ENCODE results near the gene AKR1B15. TPM values are rescaled to one million over a fixed set of nuclear protein-coding genes. Genes with fewer than 3 reads are reported as not detected.
"Not testable (repeated sequence)": the region's sequence is repeated elsewhere in the genome, so short reads cannot be mapped to it uniquely, and the experiment has no call there.

AKR1B15 gene
- total RNA-seq, 1 donor from 2014 or later, result not detected

DNA sequence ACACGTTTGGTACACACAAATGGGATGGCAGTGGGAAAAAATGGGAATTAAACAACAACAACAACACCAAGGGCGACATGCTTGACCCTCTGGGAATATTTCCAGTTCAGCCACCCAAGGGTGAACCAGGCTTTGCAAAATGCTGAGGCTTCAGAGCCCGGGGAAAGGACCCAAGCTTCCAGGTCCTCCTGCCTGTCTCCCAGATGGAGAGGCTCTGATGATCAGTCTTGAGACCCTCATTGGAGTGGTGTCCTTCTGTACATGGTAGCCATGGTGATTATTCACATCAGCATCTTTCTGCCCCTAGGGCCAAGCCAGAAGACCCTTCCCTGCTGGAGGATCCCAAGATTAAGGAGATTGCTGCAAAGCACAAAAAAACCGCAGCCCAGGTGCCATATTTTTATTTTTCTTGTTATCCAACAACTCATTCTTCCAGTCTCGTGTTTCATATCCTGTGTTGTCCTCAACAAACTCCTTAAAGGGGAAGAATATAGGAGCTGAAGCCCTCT, 11.6 kb upstream of the AKR1B15 start:
- H3K4me1 Mint-ChIP-seq; H3K36me3 Mint-ChIP-seq (ENCODE audit: low read depth); DNase-seq; H3K9me3 Mint-ChIP-seq; H3K27ac Mint-ChIP-seq; intact Hi-C loops (cut with micrococcal nuclease); H3K4me3 Mint-ChIP-seq: not testable (repeated sequence)
- peaks cover 14% of the 10 kb centered on the region for H3K27me3 Mint-ChIP-seq

DNA sequence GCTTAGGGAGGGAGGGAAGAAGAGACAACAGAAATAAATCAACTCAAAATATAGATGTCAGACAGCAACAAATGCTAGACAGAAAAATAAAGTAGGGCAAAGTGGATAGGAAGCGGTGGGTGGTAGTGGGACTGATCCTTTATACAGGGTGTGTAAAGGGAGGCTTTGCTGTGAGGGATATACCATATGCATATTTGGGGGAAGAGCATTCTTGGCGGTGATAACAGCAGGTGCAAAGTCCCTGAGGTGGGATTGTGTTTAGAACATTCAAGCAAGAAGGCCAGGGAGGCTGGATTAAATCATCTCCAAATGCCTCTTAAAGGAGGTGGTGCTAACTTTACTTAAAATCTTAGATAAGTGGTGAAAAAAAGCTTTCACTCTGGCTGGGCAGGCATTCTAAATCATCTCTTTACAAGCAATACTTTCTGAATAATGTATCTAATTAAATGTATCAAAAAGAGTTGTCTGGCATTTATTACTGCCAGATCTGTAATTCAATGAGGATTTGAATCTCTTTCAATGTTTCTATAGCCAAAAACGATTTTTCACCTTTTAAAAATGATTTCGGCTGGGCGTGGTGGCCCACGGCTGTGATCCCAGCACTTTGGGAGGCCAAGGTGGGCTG, 9.4 kb upstream of the AKR1B15 start:
- no peaks in the 10 kb centered on the region for H3K4me1 Mint-ChIP-seq
- H3K9me3 Mint-ChIP-seq, result no peaks in the 10 kb centered on the region
- H3K36me3 Mint-ChIP-seq (ENCODE audit: low read depth), result no peaks in the 10 kb centered on the region
- H3K27me3 Mint-ChIP-seq, result peaks cover 12% of the 10 kb centered on the region
- no peak for DNase-seq
- H3K27ac Mint-ChIP-seq, result no peak overlapping the region
- no peak overlapping the region for H3K4me3 Mint-ChIP-seq
- intact Hi-C loops (cut with micrococcal nuclease), result no loop called here

DNA sequence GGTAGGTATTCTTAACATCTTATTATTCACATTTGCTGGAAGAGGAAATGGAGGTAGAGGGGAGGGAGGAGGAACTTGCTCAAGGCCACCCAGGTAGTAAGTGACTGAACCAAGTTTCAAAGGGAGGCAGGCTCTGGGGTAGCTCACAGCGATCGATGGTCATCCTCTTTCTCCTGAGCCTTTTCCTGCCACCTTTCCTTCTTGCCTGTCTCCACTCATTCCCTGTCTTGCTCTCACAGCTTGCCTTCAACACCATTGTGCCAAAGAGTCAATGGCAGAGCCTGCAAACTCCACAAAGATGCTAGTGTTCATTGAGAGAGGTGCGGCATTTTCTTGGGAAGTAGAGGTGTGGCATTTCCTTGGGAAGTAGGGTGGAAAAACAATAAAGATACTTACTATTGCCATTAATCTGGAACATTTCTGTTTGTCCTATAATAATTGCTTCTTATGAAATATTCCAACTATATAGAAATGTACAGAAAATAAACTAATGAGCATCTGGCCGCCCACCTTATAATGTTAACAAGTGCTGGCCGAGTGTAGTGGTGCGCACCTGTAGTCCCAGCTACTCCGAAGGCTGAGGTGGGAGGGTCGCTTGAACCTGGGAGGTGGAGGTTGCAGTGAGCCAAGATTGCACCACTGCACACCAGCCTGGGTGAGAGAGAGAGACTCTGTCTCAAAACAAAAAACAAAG, 7.3 kb upstream of the AKR1B15 start:
- H3K27me3 Mint-ChIP-seq, result peaks cover 17% of the 10 kb centered on the region
- H3K9me3 Mint-ChIP-seq; intact Hi-C loops (cut with micrococcal nuclease): not testable (repeated sequence)

DNA sequence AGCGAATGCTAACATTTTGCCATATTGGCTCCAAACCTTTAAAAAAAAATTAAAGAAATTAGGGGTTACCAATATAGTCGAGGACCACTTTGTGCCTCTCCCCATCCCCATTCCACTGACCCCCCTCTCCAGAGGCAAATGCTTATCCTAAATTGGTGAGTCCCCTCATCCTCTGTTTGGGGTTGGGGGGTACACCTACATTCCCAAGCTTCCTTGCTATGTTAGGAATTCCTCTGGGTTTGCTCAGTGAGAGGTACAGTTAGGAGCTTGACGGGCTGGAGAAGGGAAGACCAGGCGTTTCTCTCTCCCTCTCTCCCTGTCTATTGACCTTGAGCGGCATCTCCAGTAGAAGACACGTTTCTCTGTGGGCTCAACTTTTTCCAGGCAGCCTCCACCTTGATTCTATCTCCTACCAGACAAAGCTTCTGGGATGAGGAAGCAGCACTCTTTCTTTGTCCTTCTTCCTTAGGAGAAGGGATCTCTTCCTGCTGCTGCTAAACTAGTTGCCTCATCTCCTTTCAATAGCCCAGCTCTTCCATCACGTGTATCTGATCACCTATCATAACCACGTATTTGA, 6.6 kb upstream of the AKR1B15 start:
- intact Hi-C loops (cut with micrococcal nuclease), result no loop called here
- Mint-ChIP-seq H3K27me3 (peaks cover 17% of the 10 kb centered on the region), H3K36me3 (ENCODE audit: low read depth) (no peaks in the 10 kb centered on the region), H3K4me3 (no peak overlapping the region), H3K4me1 (no peaks in the 10 kb centered on the region), H3K9me3 (no peaks in the 10 kb centered on the region), H3K27ac (no peak overlapping the region)
- no peak for DNase-seq

More for the DNA sequence above, 7.3 kb upstream of the AKR1B15 start:
- not testable (repeated sequence) for DNase-seq; H3K36me3 Mint-ChIP-seq (ENCODE audit: low read depth); H3K4me3 Mint-ChIP-seq; H3K27ac Mint-ChIP-seq; H3K4me1 Mint-ChIP-seq

DNA sequence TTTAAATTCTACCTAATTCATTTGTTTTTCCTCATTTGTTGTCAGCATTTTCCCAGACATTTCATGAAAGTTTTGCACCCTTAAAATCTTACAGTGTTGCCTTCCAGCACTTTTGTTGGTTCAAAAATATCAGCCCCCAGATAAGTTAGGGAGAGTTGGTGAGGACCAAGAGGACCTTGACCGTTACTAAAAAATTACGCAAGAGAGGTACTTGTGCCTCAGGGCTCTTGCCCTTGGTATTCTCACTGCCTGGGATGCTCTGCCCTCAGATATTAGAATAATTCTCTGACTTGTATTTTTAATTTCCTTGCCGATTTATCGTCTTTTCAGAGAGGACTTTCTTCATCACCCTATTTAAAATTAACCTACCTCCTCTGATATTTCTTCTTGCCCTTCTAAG, 3.5 kb upstream of the AKR1B15 start:
- Mint-ChIP-seq H3K4me3 (no peak overlapping the region), H3K9me3 (no peaks in the 10 kb centered on the region), H3K27me3 (peaks cover 18% of the 10 kb centered on the region), H3K27ac (no peak overlapping the region), H3K36me3 (ENCODE audit: low read depth) (no peaks in the 10 kb centered on the region), H3K4me1 (no peaks in the 10 kb centered on the region)
- no peak for DNase-seq
- intact Hi-C loops (cut with micrococcal nuclease), result no loop called here

DNA sequence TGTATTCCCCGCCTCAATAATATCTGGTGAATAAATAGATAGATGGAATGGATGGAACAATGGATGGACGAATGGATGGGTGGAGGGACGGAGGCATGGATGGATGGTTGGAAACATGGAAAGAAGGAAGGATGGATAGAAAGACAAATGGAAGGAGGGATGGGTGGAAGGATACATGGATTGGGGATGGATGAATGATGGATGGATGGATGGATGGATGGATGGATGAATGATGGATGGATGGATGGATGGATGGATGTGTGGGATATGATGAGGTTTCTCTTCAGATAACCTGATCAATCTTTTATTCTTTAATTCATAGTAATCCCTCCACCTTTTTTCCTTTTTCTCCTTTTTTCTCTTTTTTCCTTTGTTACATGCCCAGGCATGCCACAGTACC, 3.0 kb upstream of the AKR1B15 start:
- H3K4me3 Mint-ChIP-seq, result no peak overlapping the region
- H3K9me3 Mint-ChIP-seq, result no peaks in the 10 kb centered on the region
- H3K4me1 Mint-ChIP-seq, result no peaks in the 10 kb centered on the region
- intact Hi-C loops (cut with micrococcal nuclease), result no loop called here
- no peaks in the 10 kb centered on the region for H3K36me3 Mint-ChIP-seq (ENCODE audit: low read depth)
- peaks cover 15% of the 10 kb centered on the region for H3K27me3 Mint-ChIP-seq
- no peak for DNase-seq
- no peak overlapping the region for H3K27ac Mint-ChIP-seq

DNA sequence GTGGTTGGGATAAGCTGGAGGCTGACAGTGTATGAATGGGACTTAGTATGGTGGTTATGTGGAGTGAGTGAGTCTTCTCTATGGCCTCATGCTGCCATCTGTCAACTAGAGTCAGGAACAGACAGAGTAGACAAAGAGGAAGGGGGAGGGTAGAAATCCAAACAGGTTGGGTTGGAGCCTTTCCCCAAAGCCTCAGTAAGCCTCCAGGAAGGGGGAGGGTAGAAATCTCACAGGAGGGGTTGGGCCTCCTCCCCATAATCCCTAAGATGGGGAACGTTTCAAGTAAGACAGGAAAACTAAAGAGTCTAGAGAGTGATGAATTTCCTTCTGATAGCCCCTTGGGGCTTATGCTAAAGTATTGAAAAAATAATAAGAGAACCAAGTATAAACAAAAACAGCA, 2.0 kb upstream of the AKR1B15 start:
- Mint-ChIP-seq H3K9me3 (no peaks in the 10 kb centered on the region), H3K27ac (no peak overlapping the region), H3K4me3 (no peak overlapping the region), H3K27me3 (peaks cover 14% of the 10 kb centered on the region), H3K4me1 (no peaks in the 10 kb centered on the region), H3K36me3 (ENCODE audit: low read depth) (no peaks in the 10 kb centered on the region)
- intact Hi-C loops (cut with micrococcal nuclease), result loop anchor here (1.0 kb wide), 1 partner anchor 115 kb away; no protein-coding TSS in a partner anchor
- no peak for DNase-seq

DNA sequence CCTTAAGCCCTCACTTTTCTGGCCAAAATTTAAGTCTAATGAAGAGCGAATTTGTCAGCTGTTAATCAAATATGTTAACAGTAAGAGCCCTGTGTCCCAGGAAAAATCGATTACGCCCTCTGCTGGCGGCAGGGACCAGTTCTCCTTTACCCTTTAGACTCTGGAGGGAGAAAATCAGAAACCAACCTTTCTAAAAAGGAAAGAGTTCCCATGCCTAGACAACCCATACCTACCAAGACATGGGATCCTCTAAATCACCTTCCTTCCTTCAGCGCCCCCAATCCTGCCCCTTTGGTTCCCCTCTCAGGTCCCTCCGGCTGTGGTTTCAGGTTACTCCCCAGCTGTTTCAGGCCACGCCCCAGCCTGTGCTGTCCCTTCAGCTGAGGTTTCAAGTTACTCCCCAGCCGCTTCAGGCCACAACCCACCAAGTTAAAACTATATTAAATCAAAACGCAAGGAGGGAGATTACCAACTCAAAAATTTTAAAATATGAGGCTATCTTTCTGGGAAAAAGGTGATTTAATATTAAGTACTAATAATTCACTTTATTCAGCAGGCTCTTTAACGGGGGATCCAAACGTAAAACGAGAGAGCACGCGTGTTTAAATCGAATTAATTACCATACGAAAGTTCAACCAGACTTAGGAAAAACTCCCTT, 1.4 kb upstream of the AKR1B15 start:
- no peak overlapping the region for H3K27ac Mint-ChIP-seq
- H3K4me1 Mint-ChIP-seq, result no peaks in the 10 kb centered on the region
- intact Hi-C loops (cut with micrococcal nuclease), result loop anchor here (1.0 kb wide), 1 partner anchor 115 kb away; no protein-coding TSS in a partner anchor
- H3K27me3 Mint-ChIP-seq, result peaks cover 14% of the 10 kb centered on the region
- DNase-seq, result peak; percentile 88
- H3K9me3 Mint-ChIP-seq, result no peaks in the 10 kb centered on the region
- H3K36me3 Mint-ChIP-seq (ENCODE audit: low read depth), result no peaks in the 10 kb centered on the region
- H3K4me3 Mint-ChIP-seq, result peak overlapping the region; percentile 12

DNA sequence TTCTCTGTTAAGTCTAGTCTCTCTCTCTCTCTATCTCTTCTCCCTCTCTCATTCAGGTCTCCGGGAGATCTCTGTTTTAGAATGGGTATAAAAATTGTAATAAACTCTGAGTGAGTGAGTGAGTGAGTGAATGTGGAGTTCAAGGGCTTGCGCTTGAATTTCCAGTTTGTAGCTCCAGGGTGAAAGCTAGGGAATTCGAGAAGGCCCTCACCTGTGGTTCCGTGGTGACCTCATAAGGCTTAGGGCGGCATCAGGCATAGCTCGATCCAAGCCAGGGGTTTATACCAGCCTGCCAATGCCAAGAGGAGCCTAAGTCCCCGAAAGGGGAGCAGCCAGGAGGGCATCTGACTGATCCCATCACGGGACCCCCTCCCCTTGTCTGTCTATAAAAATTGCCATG, 456 bp downstream of the AKR1B15 start:
- no peaks in the 10 kb centered on the region for H3K36me3 Mint-ChIP-seq (ENCODE audit: low read depth)
- intact Hi-C loops (cut with micrococcal nuclease), result no loop called here

DNA sequence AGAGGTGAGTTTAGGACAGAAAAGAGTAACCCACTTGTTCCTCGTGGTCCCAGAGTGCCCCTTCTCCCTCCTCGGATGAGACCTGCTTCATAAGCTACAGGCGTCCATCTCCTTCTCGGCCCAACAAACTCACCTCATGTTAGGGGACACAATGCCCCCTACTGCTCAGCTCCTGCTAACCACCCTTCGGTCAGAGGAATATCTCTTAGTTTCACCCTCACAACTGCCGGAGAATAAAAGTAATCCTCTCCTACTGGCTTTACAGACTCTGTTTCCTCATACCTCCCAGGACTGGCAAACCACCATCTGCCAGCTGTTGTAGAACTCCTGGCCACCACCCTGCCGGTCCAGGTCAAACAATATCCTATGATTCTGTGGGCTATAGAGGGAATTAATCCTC, 3.2 kb downstream of the AKR1B15 start:
- no peaks in the 10 kb centered on the region for H3K4me1 Mint-ChIP-seq
- no peaks in the 10 kb centered on the region for H3K36me3 Mint-ChIP-seq (ENCODE audit: low read depth)
- no peak overlapping the region for H3K4me3 Mint-ChIP-seq
- H3K9me3 Mint-ChIP-seq, result no peaks in the 10 kb centered on the region
- peaks cover 5% of the 10 kb centered on the region for H3K27me3 Mint-ChIP-seq
- intact Hi-C loops (cut with micrococcal nuclease), result no loop called here
- no peak for DNase-seq
- H3K27ac Mint-ChIP-seq, result no peak overlapping the region

More for the DNA sequence above, 456 bp downstream of the AKR1B15 start:
- DNase-seq, result no peak
- Mint-ChIP-seq H3K27ac (no peak overlapping the region), H3K4me3 (no peak overlapping the region), H3K4me1 (no peaks in the 10 kb centered on the region), H3K9me3 (no peaks in the 10 kb centered on the region), H3K27me3 (peaks cover 9% of the 10 kb centered on the region)

DNA sequence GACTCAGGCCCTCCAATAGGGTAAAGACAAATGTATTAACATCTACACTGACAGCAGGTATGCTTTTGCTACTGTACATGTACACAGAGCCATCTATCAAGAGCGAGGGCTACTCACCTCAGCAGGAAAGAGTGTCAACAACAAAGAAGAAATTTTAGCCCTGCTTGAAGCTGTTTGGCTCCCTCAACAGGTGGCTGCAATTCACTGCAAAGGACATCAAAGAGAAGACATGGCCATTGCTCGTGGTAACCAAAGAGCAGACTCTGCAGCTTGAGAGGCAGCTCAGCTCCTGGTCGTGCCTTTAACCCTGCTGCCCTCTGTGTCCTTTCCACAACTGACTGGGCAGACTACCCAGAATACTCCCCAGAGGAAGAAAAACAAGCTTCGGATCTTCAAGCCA, 5.1 kb downstream of the AKR1B15 start:
- no peaks in the 10 kb centered on the region for H3K36me3 Mint-ChIP-seq (ENCODE audit: low read depth)
- no peaks in the 10 kb centered on the region for H3K4me1 Mint-ChIP-seq
- intact Hi-C loops (cut with micrococcal nuclease), result no loop called here

DNA sequence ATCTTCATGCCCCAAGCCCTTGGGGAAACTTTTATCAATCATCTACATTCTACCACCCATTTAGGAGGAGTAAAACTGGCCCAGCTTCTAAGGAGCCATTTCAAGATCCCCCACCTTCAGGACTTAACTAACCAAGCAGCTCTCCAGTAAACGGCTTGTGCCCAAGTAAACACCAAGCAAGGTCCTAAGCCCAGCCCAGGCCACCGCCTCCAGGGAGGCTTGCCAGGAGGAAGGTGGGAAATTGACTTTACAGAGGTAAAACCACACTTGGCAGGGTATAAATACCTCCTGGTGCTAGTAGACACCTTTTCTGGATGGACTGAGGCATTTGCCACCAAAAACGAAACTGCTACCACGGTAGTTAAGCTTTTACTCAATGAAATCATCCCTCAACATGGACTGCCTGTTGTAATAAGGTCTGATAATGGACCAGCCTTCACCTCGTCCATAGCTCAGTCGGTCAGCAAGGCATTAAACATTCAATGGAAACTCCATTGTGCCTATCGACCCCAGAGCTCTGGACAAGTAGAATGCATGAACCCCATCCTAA, 5.6 kb downstream of the AKR1B15 start:
- intact Hi-C loops (cut with micrococcal nuclease), result no loop called here
- Mint-ChIP-seq H3K27me3 (no peaks in the 10 kb centered on the region), H3K9me3 (no peaks in the 10 kb centered on the region), H3K4me3 (no peak overlapping the region), H3K27ac (no peak overlapping the region), H3K36me3 (ENCODE audit: low read depth) (no peaks in the 10 kb centered on the region), H3K4me1 (no peaks in the 10 kb centered on the region)
- DNase-seq, result no peak

More for the DNA sequence above, 5.1 kb downstream of the AKR1B15 start:
- no peaks in the 10 kb centered on the region for H3K9me3 Mint-ChIP-seq
- peaks cover 4% of the 10 kb centered on the region for H3K27me3 Mint-ChIP-seq
- H3K27ac Mint-ChIP-seq, result no peak overlapping the region
- no peak overlapping the region for H3K4me3 Mint-ChIP-seq
- DNase-seq, result no peak

DNA sequence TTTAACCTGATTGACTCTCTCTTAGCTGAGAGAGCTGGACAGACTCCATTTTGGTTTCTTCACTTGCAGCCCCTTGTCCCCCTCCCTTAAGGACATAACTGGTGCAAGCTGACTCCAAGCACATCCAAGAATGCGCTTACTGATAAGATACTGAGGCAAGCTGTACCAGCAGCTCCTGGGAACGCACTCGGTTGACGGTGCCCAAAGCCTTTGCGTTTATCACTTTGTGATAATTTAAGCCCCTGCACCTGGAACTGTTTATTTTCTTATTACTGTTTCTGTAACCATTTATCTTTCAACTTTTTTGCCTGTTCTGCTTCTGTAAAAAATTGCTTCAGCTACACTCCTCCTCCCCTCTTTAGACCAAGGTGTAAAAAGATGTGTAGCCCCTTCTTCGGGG, 8.5 kb downstream of the AKR1B15 start:
- Mint-ChIP-seq H3K27ac (no peak overlapping the region), H3K27me3 (no peaks in the 10 kb centered on the region), H3K9me3 (no peaks in the 10 kb centered on the region), H3K4me1 (no peaks in the 10 kb centered on the region), H3K4me3 (no peak overlapping the region), H3K36me3 (ENCODE audit: low read depth) (no peaks in the 10 kb centered on the region)
- no peak for DNase-seq
- intact Hi-C loops (cut with micrococcal nuclease), result no loop called here

DNA sequence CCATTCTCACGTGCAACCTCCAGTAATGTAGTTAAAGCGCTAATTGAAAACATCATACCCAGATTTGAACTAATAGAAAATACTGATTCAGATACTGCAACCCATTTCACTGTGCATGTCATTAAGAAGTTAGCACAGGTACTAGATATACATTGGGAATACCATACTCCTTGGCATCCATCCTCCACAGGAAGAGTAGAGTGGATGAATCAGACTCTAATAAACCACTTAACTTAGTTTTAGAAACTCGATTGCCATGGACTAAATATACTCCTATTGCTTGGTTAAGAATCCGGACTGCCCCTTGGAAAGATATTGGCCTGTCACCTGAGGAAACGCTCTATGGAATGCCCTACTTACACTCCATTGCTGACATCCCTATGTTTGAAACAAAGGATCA, 9.5 kb downstream of the AKR1B15 start:
- intact Hi-C loops (cut with micrococcal nuclease), result no loop called here
- H3K4me3 Mint-ChIP-seq, result no peak overlapping the region
- H3K27me3 Mint-ChIP-seq, result no peaks in the 10 kb centered on the region
- H3K4me1 Mint-ChIP-seq, result no peaks in the 10 kb centered on the region
- H3K36me3 Mint-ChIP-seq (ENCODE audit: low read depth), result no peaks in the 10 kb centered on the region
- no peak for DNase-seq
- no peaks in the 10 kb centered on the region for H3K9me3 Mint-ChIP-seq
- H3K27ac Mint-ChIP-seq, result no peak overlapping the region

Data from activated CD4-positive, alpha-beta T cell treated with anti-CD3 and anti-CD28 coated beads, Interleukin-2, amount 10 ng/mL, durations not matched to agents 24 days and 14 days (primary cell).